IMR-90 (cell line): ENCODE data around the gene ERVFRD-1. TPM values are rescaled to one million over a fixed set of nuclear protein-coding genes. Genes with fewer than 3 reads are reported as not detected.

Source experiments
- ATAC-seq: fragments of 200-7000 bp; cut with Tn5 transposase; 2 replicates; pipeline ENCODE4 v1.9.1; 2020; ENCODE audit warnings: low read depth, mild to moderate bottlenecking, moderate library complexity
- BruUV-seq: library from RNA; stranded (reverse); fragments of 400-500 nt; replicated peaks from 2 replicates; lab custom pipeline; 2021; lab: Mats Ljungman, UMichigan
- CTCF ChIA-PET: fragments of 300-600 bp; formaldehyde crosslinking; extraction: SDS; loops from one replicate; lab custom pipeline; 2021; ENCODE audit warnings: antibody characterized with exemption; lab: Yijun Ruan, JAX
- POLR2A ChIA-PET: fragments of 300-600 bp; sonication (Branson Sonifier 250); formaldehyde crosslinking; loops from one replicate; lab custom pipeline; 2022; ENCODE audit warnings: antibody characterized with exemption; ENCODE audit not compliant: unreplicated experiment; lab: Charles Lee
- DNase-seq: peaks from one replicate; pipeline ENCODE4 v3.0.0; 2013
- H2AFZ ChIP-seq: replicated peaks from 2 replicates; pipeline ENCODE3; 2013; ENCODE audit warnings: low read length, mild to moderate bottlenecking; ENCODE audit not compliant: poor library complexity
- H2AK5ac ChIP-seq: 2 replicates; pipeline ENCODE4 v1.6.1; 2013; ENCODE audit warnings: low read depth, low read length, inconsistent platforms
- H2AK9ac ChIP-seq: replicated peaks from 2 replicates; pipeline ENCODE3; 2013; ENCODE audit warnings: mild to moderate bottlenecking, low read depth, low read length, moderate library complexity; ENCODE audit not compliant: poor library complexity
- H2BK120ac ChIP-seq: 2 replicates; pipeline ENCODE4 v1.6.1; 2013; ENCODE audit warnings: low read depth, low read length, inconsistent platforms
- H2BK15ac ChIP-seq: 3 replicates; pipeline ENCODE4 v1.6.1; 2013; ENCODE audit warnings: low read depth, low read length, inconsistent platforms
- H2BK20ac ChIP-seq: 2 replicates; pipeline ENCODE4 v1.6.1; 2013; ENCODE audit warnings: low read depth, mild to moderate bottlenecking, inconsistent platforms, low read length, moderate library complexity
- H2BK5ac ChIP-seq: 2 replicates; pipeline ENCODE4 v1.6.1; 2013; ENCODE audit warnings: mild to moderate bottlenecking, low read depth, low read length, inconsistent platforms; ENCODE audit not compliant: poor library complexity, severe bottlenecking
- H3K14ac ChIP-seq: replicated peaks from 2 replicates; pipeline ENCODE4 v1.6.1; 2013; ENCODE audit warnings: low read depth, low read length, inconsistent platforms
- H3K18ac ChIP-seq: 2 replicates; pipeline ENCODE4 v1.6.1; 2013; ENCODE audit warnings: low read depth, low read length, control low read depth
- H3K23ac ChIP-seq: 2 replicates; pipeline ENCODE4 v1.6.1; 2013; ENCODE audit warnings: low read depth, low read length, inconsistent platforms
- H3K27ac ChIP-seq: 2 replicates; pipeline ENCODE4 v1.5.1; 2013; ENCODE audit warnings: mild to moderate bottlenecking, control low read depth, low read length; ENCODE audit not compliant: insufficient read depth
- H3K27me3 ChIP-seq: 2 replicates; pipeline ENCODE4 v1.6.1; 2013; ENCODE audit warnings: low read length; ENCODE audit not compliant: control insufficient read depth, insufficient read depth
- H3K36me3 ChIP-seq: 2 replicates; pipeline ENCODE4 v1.6.1; 2013; ENCODE audit warnings: low read length, mixed read lengths; ENCODE audit not compliant: control insufficient read depth, insufficient read depth
- H3K4ac ChIP-seq: 2 replicates; pipeline ENCODE4 v1.6.1; 2013; ENCODE audit warnings: low read depth, low read length, inconsistent platforms
- H3K4me1 ChIP-seq: 2 replicates; pipeline ENCODE4 v1.6.1; 2013; ENCODE audit warnings: low read length, mixed read lengths; ENCODE audit not compliant: control insufficient read depth, insufficient read depth
- H3K4me2 ChIP-seq: 2 replicates; pipeline ENCODE4 v1.6.1; 2013; ENCODE audit warnings: low read depth, mild to moderate bottlenecking, control low read depth, low read length, moderate library complexity
- H3K4me3 ChIP-seq: 2 replicates; pipeline ENCODE4 v1.5.1; 2013; ENCODE audit warnings: low read depth, mild to moderate bottlenecking, control low read depth, low read length, moderate library complexity; ENCODE audit not compliant: insufficient read depth
- H3K56ac ChIP-seq: 2 replicates; pipeline ENCODE4 v1.6.1; 2013; ENCODE audit warnings: low read length, inconsistent platforms; ENCODE audit not compliant: insufficient read depth; ENCODE audit errors: extremely low read depth
- H3K79me1 ChIP-seq, 2 experiments: 2 replicates each; pipeline ENCODE4 v1.6.1; 2013; ENCODE audit warnings: low read length in 2 of 2, inconsistent platforms in 1 of 2, low read depth in 1 of 2
- H3K9ac ChIP-seq: 2 replicates; pipeline ENCODE4 v1.6.1; 2013; ENCODE audit warnings: low read depth, low read length, control low read depth
- H3K9me1 ChIP-seq: 2 replicates; pipeline ENCODE4 v1.6.1; 2013; ENCODE audit warnings: low read length, inconsistent platforms; ENCODE audit not compliant: insufficient read depth
- H3K9me3 ChIP-seq: 2 replicates; pipeline ENCODE4 v1.6.1; 2013; ENCODE audit warnings: low read length; ENCODE audit not compliant: control insufficient read depth, insufficient read depth
- H4K20me1 ChIP-seq: 2 replicates; pipeline ENCODE4 v1.6.1; 2013; ENCODE audit warnings: low read length, inconsistent platforms; ENCODE audit not compliant: insufficient read depth
- H4K5ac ChIP-seq: 2 replicates; pipeline ENCODE4 v1.6.1; 2013; ENCODE audit warnings: mild to moderate bottlenecking, low read depth, low read length, control low read depth
- H4K8ac ChIP-seq, 2 experiments: 2 replicates each; pipeline ENCODE4 v1.6.1; 2013; ENCODE audit warnings: low read depth in 2 of 2, low read length in 2 of 2, control low read depth in 1 of 2, inconsistent platforms in 1 of 2
- H4K91ac ChIP-seq: 2 replicates; pipeline ENCODE4 v1.6.1; 2013; ENCODE audit warnings: low read depth, low read length, inconsistent platforms; ENCODE audit not compliant: insufficient read depth
- BHLHE40 ChIP-seq: fragments of 150-350 bp; IDR thresholded peaks from 2 replicates; pipeline ENCODE4 v1.6.1; 2016; ENCODE audit warnings: mild to moderate bottlenecking, low read depth, low read length
- CEBPB ChIP-seq: IDR thresholded peaks from 2 replicates; pipeline ENCODE4 v1.6.1; 2012; ENCODE audit warnings: low read depth, low read length, improper control_type of control experiment
- CHD1 ChIP-seq: IDR thresholded peaks from 2 replicates; pipeline ENCODE4 v1.6.1; 2012; ENCODE audit warnings: low read depth, low read length, improper control_type of control experiment
- MAFK ChIP-seq: IDR thresholded peaks from 2 replicates; pipeline ENCODE4 v1.6.1; 2012; ENCODE audit warnings: low read depth, low read length, improper control_type of control experiment
- MXI1 ChIP-seq: IDR thresholded peaks from 2 replicates; pipeline ENCODE4 v1.6.1; 2012; ENCODE audit warnings: low read depth, mild to moderate bottlenecking, low read length, moderate library complexity, borderline replicate concordance
- NFE2L2 ChIP-seq: fragments of 150-350 bp; IDR thresholded peaks from 2 replicates; pipeline ENCODE4 v1.6.1; 2016; ENCODE audit warnings: low read depth, mild to moderate bottlenecking, low read length
- POLR2A ChIP-seq: IDR thresholded peaks from 2 replicates; pipeline ENCODE4 v1.6.1; 2012; ENCODE audit warnings: mild to moderate bottlenecking, low read depth, low read length
- RCOR1 ChIP-seq: IDR thresholded peaks from 2 replicates; pipeline ENCODE4 v1.6.1; 2012; ENCODE audit warnings: mild to moderate bottlenecking, low read length, improper control_type of control experiment; ENCODE audit not compliant: insufficient replicate concordance
- RFX5 ChIP-seq: IDR thresholded peaks from 2 replicates; pipeline ENCODE4 v1.8.0; 2012; ENCODE audit warnings: low read depth, mild to moderate bottlenecking, low read length, moderate library complexity
- SMC3 ChIP-seq: fragments of 150-350 bp; IDR thresholded peaks from 2 replicates; pipeline ENCODE4 v1.6.1; 2016; ENCODE audit warnings: low read depth, mild to moderate bottlenecking, antibody characterized with exemption, low read length, moderate library complexity
- dilution Hi-C: fragments of 300-500 bp; cut with HindIII; formaldehyde crosslinking; loops from one replicate; pipeline ENCODE4 v1.14.3; 2018; ENCODE audit warnings: low sequenced_read_pairs; ENCODE audit not compliant: unreplicated experiment
- in situ Hi-C: fragments of 300-500 bp; cut with MboI; formaldehyde crosslinking; loops from 3 replicates; pipeline ENCODE4 v1.14.3; 2019; ENCODE audit warnings: low sequenced_read_pairs, inconsistent platforms, mixed read lengths
- intact Hi-C: fragments of 100-400 bp; cut with micrococcal nuclease; formaldehyde crosslinking; loops from 2 replicates; pipeline ENCODE4 v1.10.0; 2022
- polyA plus RNA-seq, 3 experiments: library from polyadenylated mRNA; depleted of rRNA; stranded (reverse); fragments of >200 nt; gene quantifications; 2 replicates each; pipeline ENCODE4 v1.2.3, GENCODE V29; 2012; ENCODE audit warnings: low replicate concordance in 1 of 3
- total RNA-seq: library from RNA; depleted of rRNA; stranded (reverse); fragments of >200 nt; gene quantifications from 2 replicates; pipeline ENCODE4 v1.2.3, GENCODE V29; 2012
- TF ChIP-seq, protein P1 (sequence below): conservative IDR thresholded peaks from 2 replicates; pipeline ENCODE4 v1.5.1; 2012; ENCODE audit warnings: mild to moderate bottlenecking, low read depth, low read length, improper control_type of control experiment
- TF ChIP-seq, protein P2 (sequence below): fragments of 150-350 bp; IDR thresholded peaks from 2 replicates; pipeline ENCODE4 v1.6.1; 2016; ENCODE audit warnings: low read depth, mild to moderate bottlenecking, low read length, moderate library complexity, borderline replicate concordance

ERVFRD-1 gene
- total and polyA plus RNA-seq, 2 of the 4 experiments (the other 2 are of a cell fraction) = not detected

GRCh38 chr6:11108726-11109125, 2.8 kb downstream of the ERVFRD-1 start:
- TF ChIP-seq CHD1 (no peak), CEBPB (no peak), MXI1 (no peak), RFX5 (no peak), RCOR1 (no peak), POLR2A (no peak), SMC3 (no peak), BHLHE40 (no peak), NFE2L2 (no peak), MAFK (no peak)
- TF ChIP-seq, protein P1, sequence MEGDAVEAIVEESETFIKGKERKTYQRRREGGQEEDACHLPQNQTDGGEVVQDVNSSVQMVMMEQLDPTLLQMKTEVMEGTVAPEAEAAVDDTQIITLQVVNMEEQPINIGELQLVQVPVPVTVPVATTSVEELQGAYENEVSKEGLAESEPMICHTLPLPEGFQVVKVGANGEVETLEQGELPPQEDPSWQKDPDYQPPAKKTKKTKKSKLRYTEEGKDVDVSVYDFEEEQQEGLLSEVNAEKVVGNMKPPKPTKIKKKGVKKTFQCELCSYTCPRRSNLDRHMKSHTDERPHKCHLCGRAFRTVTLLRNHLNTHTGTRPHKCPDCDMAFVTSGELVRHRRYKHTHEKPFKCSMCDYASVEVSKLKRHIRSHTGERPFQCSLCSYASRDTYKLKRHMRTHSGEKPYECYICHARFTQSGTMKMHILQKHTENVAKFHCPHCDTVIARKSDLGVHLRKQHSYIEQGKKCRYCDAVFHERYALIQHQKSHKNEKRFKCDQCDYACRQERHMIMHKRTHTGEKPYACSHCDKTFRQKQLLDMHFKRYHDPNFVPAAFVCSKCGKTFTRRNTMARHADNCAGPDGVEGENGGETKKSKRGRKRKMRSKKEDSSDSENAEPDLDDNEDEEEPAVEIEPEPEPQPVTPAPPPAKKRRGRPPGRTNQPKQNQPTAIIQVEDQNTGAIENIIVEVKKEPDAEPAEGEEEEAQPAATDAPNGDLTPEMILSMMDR = no peak
- TF ChIP-seq, protein P2, sequence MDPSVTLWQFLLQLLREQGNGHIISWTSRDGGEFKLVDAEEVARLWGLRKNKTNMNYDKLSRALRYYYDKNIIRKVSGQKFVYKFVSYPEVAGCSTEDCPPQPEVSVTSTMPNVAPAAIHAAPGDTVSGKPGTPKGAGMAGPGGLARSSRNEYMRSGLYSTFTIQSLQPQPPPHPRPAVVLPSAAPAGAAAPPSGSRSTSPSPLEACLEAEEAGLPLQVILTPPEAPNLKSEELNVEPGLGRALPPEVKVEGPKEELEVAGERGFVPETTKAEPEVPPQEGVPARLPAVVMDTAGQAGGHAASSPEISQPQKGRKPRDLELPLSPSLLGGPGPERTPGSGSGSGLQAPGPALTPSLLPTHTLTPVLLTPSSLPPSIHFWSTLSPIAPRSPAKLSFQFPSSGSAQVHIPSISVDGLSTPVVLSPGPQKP = no peak
- BruUV-seq = no TSS peak
- no peak overlapping the region for H4K5ac ChIP-seq

More at GRCh38 chr6:11108726-11109125, 2.8 kb downstream of the ERVFRD-1 start:
- H4K8ac ChIP-seq = no peak overlapping the region
- DNase-seq (no peak), ATAC-seq (no peak)
- no peaks in the 10 kb centered on the region for H3K36me3 ChIP-seq
- H2BK5ac ChIP-seq = no peak overlapping the region
- intact Hi-C loops = no loop called here
- ChIA-PET POLR2A (no interaction called here), CTCF (no interaction called here)
- peaks cover 76% of the 10 kb centered on the region for H4K20me1 ChIP-seq
- no peak overlapping the region for H3K4ac ChIP-seq
- H2AFZ ChIP-seq = no peak overlapping the region
- no peak overlapping the region for H4K91ac ChIP-seq
- H3K9me3 ChIP-seq = no peaks in the 10 kb centered on the region
- no peak overlapping the region for H3K4me3 ChIP-seq
- no peak overlapping the region for H2BK120ac ChIP-seq
- dilution Hi-C loops = no loop called here
- H3K4me2 ChIP-seq = no peak overlapping the region
- no peak overlapping the region for H3K9ac ChIP-seq
- H2BK15ac ChIP-seq = no peak overlapping the region
- no peak overlapping the region for H3K18ac ChIP-seq
- H3K79me1 ChIP-seq = peaks cover 63 to 92% of the 10 kb centered on the region in 2 experiments
- H3K23ac ChIP-seq = no peak overlapping the region
- no peak overlapping the region for H3K14ac ChIP-seq
- no peaks in the 10 kb centered on the region for H3K27me3 ChIP-seq
- H2BK20ac ChIP-seq = no peak overlapping the region
- peaks cover 6% of the 10 kb centered on the region; the same call in 1 of the 2 replicates for H3K4me1 ChIP-seq
- H3K27ac ChIP-seq = no peak overlapping the region
- H3K56ac ChIP-seq = no peak overlapping the region
- in situ Hi-C loops = no loop called here
- no peak overlapping the region for H2AK5ac ChIP-seq
- peaks cover 20% of the 10 kb centered on the region for H3K9me1 ChIP-seq
- H2AK9ac ChIP-seq = no peak overlapping the region
